ENCODE data around the gene CDH13. TPM values are rescaled to one million over a fixed set of nuclear protein-coding genes. Genes with fewer than 3 reads are reported as not detected.

Gene CDH13
- total and polyA plus RNA-seq, 2 experiments from 2014 or later = 1.6 to 4.4 TPM

DNA sequence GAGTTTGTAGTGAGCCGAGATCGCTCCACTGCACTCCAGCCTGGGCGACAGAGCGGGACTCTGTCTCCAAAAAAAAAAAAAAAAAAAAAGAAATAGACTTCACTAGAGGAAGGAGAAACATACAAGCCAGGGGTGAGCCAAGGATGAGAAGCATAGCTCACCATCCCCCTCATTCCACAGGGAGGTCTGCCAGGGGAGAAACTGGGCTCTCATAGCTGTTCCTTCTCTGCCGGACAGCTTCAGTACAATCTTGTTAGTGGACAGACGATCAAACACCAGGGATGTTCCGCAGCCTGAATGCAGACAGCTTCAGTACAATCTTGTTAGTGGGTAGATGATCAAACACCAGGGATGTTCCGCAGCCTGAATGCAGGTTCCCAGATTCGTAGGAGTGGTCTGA is 509.6 kb downstream of the CDH13 start (continued):
- TF ChIP-seq, protein P1, sequence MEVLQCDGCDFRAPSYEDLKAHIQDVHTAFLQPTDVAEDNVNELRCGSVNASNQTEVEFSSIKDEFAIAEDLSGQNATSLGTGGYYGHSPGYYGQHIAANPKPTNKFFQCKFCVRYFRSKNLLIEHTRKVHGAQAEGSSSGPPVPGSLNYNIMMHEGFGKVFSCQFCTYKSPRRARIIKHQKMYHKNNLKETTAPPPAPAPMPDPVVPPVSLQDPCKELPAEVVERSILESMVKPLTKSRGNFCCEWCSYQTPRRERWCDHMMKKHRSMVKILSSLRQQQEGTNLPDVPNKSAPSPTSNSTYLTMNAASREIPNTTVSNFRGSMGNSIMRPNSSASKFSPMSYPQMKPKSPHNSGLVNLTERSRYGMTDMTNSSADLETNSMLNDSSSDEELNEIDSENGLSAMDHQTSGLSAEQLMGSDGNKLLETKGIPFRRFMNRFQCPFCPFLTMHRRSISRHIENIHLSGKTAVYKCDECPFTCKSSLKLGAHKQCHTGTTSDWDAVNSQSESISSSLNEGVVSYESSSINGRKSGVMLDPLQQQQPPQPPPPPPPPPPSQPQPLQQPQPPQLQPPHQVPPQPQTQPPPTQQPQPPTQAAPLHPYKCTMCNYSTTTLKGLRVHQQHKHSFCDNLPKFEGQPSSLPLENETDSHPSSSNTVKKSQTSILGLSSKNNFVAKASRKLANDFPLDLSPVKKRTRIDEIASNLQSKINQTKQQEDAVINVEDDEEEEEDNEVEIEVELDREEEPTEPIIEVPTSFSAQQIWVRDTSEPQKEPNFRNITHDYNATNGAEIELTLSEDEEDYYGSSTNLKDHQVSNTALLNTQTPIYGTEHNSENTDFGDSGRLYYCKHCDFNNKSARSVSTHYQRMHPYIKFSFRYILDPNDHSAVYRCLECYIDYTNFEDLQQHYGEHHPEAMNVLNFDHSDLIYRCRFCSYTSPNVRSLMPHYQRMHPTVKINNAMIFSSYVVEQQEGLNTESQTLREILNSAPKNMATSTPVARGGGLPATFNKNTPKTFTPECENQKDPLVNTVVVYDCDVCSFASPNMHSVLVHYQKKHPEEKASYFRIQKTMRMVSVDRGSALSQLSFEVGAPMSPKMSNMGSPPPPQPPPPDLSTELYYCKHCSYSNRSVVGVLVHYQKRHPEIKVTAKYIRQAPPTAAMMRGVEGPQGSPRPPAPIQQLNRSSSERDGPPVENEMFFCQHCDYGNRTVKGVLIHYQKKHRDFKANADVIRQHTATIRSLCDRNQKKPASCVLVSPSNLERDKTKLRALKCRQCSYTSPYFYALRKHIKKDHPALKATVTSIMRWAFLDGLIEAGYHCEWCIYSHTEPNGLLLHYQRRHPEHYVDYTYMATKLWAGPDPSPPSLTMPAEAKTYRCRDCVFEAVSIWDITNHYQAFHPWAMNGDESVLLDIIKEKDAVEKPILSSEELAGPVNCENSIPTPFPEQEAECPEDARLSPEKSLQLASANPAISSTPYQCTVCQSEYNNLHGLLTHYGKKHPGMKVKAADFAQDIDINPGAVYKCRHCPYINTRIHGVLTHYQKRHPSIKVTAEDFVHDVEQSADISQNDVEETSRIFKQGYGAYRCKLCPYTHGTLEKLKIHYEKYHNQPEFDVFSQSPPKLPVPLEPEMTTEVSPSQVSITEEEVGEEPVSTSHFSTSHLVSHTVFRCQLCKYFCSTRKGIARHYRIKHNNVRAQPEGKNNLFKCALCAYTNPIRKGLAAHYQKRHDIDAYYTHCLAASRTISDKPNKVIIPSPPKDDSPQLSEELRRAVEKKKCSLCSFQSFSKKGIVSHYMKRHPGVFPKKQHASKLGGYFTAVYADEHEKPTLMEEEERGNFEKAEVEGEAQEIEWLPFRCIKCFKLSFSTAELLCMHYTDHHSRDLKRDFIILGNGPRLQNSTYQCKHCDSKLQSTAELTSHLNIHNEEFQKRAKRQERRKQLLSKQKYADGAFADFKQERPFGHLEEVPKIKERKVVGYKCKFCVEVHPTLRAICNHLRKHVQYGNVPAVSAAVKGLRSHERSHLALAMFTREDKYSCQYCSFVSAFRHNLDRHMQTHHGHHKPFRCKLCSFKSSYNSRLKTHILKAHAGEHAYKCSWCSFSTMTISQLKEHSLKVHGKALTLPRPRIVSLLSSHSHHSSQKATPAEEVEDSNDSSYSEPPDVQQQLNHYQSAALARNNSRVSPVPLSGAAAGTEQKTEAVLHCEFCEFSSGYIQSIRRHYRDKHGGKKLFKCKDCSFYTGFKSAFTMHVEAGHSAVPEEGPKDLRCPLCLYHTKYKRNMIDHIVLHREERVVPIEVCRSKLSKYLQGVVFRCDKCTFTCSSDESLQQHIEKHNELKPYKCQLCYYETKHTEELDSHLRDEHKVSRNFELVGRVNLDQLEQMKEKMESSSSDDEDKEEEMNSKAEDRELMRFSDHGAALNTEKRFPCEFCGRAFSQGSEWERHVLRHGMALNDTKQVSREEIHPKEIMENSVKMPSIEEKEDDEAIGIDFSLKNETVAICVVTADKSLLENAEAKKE (CRISPR knock-in tag; IDR thresholded peaks at IDR 0.05) = no peak
- no peak for TF ChIP-seq POLR2AphosphoS5 (IDR thresholded peaks at IDR 0.05; ENCODE audit: low read depth)
- TF ChIP-seq JUNB (IDR thresholded peaks at IDR 0.05; ENCODE audit: unreplicated experiment) = no peak
- no peak for TF ChIP-seq ZNF114 (CRISPR knock-in tag; IDR thresholded peaks at IDR 0.05)
- TF ChIP-seq, protein P2, sequence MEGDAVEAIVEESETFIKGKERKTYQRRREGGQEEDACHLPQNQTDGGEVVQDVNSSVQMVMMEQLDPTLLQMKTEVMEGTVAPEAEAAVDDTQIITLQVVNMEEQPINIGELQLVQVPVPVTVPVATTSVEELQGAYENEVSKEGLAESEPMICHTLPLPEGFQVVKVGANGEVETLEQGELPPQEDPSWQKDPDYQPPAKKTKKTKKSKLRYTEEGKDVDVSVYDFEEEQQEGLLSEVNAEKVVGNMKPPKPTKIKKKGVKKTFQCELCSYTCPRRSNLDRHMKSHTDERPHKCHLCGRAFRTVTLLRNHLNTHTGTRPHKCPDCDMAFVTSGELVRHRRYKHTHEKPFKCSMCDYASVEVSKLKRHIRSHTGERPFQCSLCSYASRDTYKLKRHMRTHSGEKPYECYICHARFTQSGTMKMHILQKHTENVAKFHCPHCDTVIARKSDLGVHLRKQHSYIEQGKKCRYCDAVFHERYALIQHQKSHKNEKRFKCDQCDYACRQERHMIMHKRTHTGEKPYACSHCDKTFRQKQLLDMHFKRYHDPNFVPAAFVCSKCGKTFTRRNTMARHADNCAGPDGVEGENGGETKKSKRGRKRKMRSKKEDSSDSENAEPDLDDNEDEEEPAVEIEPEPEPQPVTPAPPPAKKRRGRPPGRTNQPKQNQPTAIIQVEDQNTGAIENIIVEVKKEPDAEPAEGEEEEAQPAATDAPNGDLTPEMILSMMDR (conservative IDR thresholded peaks at IDR 0.05; ENCODE audit: low read depth in 2 of 2) = no peak
- no peak for TF ChIP-seq ZNF331 (CRISPR knock-in tag; IDR thresholded peaks at IDR 0.05; ENCODE audit: low read depth)

DNA sequence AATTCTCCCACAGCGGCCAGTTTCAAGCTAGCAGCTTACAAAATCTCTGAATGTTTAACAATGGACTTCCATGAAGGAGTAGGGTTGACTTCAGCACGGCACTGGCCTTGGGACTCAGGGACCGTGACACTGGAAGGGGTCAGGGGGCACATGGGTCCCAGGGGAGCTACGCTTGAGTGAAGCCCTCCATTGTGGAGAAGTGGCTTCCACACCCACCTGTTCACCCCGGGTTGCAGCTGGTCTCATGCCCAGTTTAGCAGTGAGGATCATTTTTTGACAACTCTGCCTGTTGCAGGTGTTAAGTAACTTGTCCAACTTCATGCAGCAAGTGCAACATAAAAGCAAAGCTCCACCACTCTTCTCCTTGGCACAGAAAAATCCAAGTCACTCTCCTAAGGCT is 510.2 kb downstream of the CDH13 start:
- Histone ChIP-seq H3K79me2 (replicated peaks; ENCODE audit: insufficient read depth) (no peaks in the 10 kb centered on the region), H3K4me3 (no peak overlapping the region), H3K4me1 (ENCODE audit: insufficient read depth) (no peaks in the 10 kb centered on the region), H3K27ac (ENCODE audit: low read depth) (no peak overlapping the region), H2AFZ (peak overlapping the region; percentile 66; the same call in 1 of the 2 replicates), H3F3A (replicated peaks; ENCODE audit: low read depth) (no peaks in the 10 kb centered on the region), H3K4me2 (no peak overlapping the region), H3K36me3 (ENCODE audit: insufficient read depth) (no peaks in the 10 kb centered on the region), H3K9me2 (ENCODE audit: insufficient read depth) (no peaks in the 10 kb centered on the region), H3K27me3 (ENCODE audit: insufficient read depth) (no peaks in the 10 kb centered on the region), H4K20me1 (replicated peaks; ENCODE audit: insufficient read depth) (no peaks in the 10 kb centered on the region)
- ATAC-seq (no peak), DNase-seq (ENCODE audit: low spot score) (no peak)
- Mint-ChIP-seq H3K27me3 (ENCODE audit: insufficient read depth, low read depth, poor library complexity) (peaks cover 6% of the 10 kb centered on the region), H3K36me3 (ENCODE audit: low read depth) (no peaks in the 10 kb centered on the region), H3K9me3 (peaks cover 6% of the 10 kb centered on the region; the same call in 2 of the 3 replicates), H3K4me3 (no peak overlapping the region), H3K4me1 (peaks cover 4% of the 10 kb centered on the region; the same call in 1 of the 3 replicates), H3K27ac (no peak overlapping the region)
- TF ChIP-seq STAT1 (IDR thresholded peaks at IDR 0.05; ENCODE audit: unreplicated experiment) = no peak
- no peak for TF ChIP-seq POLR2AphosphoS5 (IDR thresholded peaks at IDR 0.05; ENCODE audit: low read depth)
- TF ChIP-seq, protein P3, sequence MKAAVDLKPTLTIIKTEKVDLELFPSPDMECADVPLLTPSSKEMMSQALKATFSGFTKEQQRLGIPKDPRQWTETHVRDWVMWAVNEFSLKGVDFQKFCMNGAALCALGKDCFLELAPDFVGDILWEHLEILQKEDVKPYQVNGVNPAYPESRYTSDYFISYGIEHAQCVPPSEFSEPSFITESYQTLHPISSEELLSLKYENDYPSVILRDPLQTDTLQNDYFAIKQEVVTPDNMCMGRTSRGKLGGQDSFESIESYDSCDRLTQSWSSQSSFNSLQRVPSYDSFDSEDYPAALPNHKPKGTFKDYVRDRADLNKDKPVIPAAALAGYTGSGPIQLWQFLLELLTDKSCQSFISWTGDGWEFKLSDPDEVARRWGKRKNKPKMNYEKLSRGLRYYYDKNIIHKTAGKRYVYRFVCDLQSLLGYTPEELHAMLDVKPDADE (IDR thresholded peaks at IDR 0.05) = no peak
- no peak for TF ChIP-seq JUNB (IDR thresholded peaks at IDR 0.05; ENCODE audit: unreplicated experiment)

Measured in GM23338 (cell line).